K562 (cell line): Measurements from ENCODE around the gene HSD17B8. TPM values are rescaled to one million over a fixed set of nuclear protein-coding genes. Genes with fewer than 3 reads are reported as not detected.
A peak's percentile ranks its signal among the peaks of the same experiment; 100 is the strongest.

ENCODE experiments used
- CREM ChIP-seq: IDR thresholded peaks from 2 replicates; pipeline ENCODE4 v1.6.1; 2014; ENCODE audit warnings: antibody characterized with exemption, low read depth
- E2F8 ChIP-seq: fragments of 450-650 bp; IDR thresholded peaks from 2 replicates; pipeline ENCODE4 v1.7.1; 2018; ENCODE audit warnings: mild to moderate bottlenecking, low read depth; ENCODE audit not compliant: partially characterized antibody
- FOXK1 ChIP-seq: sonication (generic); formaldehyde crosslinking; IDR thresholded peaks from 2 replicates; pipeline ENCODE4 v1.8.0; 2022; ENCODE audit warnings: missing genetic modification reagents, mild to moderate bottlenecking, borderline replicate concordance
- HNRNPL ChIP-seq: fragments of 200-400 bp; formaldehyde crosslinking; IDR thresholded peaks from 2 replicates; pipeline ENCODE4 v1.6.1; 2017; ENCODE audit warnings: low read depth, mild to moderate bottlenecking, low read length
- NCOA2 ChIP-seq, 2 experiments: fragments of 450-650 bp; IDR thresholded peaks; 2 replicates each; pipeline ENCODE4 v1.6.1; 2018; ENCODE audit warnings: mild to moderate bottlenecking in 2 of 2, moderate library complexity in 1 of 2; ENCODE audit not compliant: partially characterized antibody in 2 of 2
- SRF ChIP-seq, 2 experiments: fragments of 250-450, 450-650 bp in 1 of 2; sonication (Bioruptor Pico) in 1 of 2; sonication (generic) in 1 of 2; formaldehyde crosslinking; IDR thresholded peaks; 2 replicates each; pipeline versions ENCODE4 v1.5.0 to v1.5.1; 2020 to 2022; ENCODE audit warnings: mild to moderate bottlenecking in 1 of 2, missing genetic modification reagents in 1 of 2
- TRIM24 ChIP-seq, 2 experiments: fragments of 450-650 bp; IDR thresholded peaks; 2 replicates each; pipeline ENCODE4 v1.6.1; 2016
- ZBTB26 ChIP-seq: fragments of 450-650 bp; formaldehyde crosslinking; IDR thresholded peaks from 2 replicates; pipeline ENCODE4 v1.4.0; 2022; ENCODE audit warnings: missing genetic modification characterization
- ZEB2 ChIP-seq: fragments of 450-650 bp; IDR thresholded peaks from 2 replicates; pipeline ENCODE4 v1.6.1; 2016
- ZNF3 ChIP-seq: fragments of 250-450 bp; sonication (Bioruptor Pico); IDR thresholded peaks from 2 replicates; pipeline ENCODE4 v1.5.0; 2021; ENCODE audit warnings: mild to moderate bottlenecking, moderate library complexity
- ZNF561 ChIP-seq: fragments of 450-650 bp; formaldehyde crosslinking; conservative IDR thresholded peaks from 2 replicates; pipeline ENCODE4 v1.4.0; 2020; ENCODE audit warnings: mild to moderate bottlenecking, moderate library complexity
- polyA plus RNA-seq, 8 experiments: library from polyadenylated mRNA; depleted of rRNA in 4 of 8; stranded (reverse) in 5 of 8; unstranded in 3 of 8; fragments of >200 nt; fragmentation: Nextera tagmentation in 2 of 8; fragmentation: Illumina TruSeq in 1 of 8; extraction: Ambion mirVana in 2 of 8; extraction: Trizol in 1 of 8; gene quantifications; 2 replicates each; pipeline versions ENCODE4 v1.2.1 to v1.2.3, GENCODE V29; 2011 to 2014; ENCODE audit warnings: inconsistent platforms in 1 of 8, missing spikeins in 1 of 8
- total RNA-seq, 7 experiments: library from RNA; depleted of rRNA in 6 of 7; stranded (reverse); fragments of >200 nt in 6 of 7; fragmentation: Illumina TruSeq in 2 of 7; extraction: Trizol in 2 of 7; gene quantifications; 2 replicates each; pipeline versions ENCODE4 v1.2.1 to v1.2.3, GENCODE V29; 2011 to 2021; ENCODE audit warnings: low replicate concordance in 1 of 7
- TF ChIP-seq, protein P1 (sequence below): fragments of 450-650 bp; IDR thresholded peaks from 2 replicates; pipeline ENCODE4 v1.6.1; 2014; ENCODE audit warnings: low read depth, mild to moderate bottlenecking, moderate library complexity, borderline replicate concordance
- TF ChIP-seq, protein P2 (sequence below), 3 experiments: IDR thresholded peaks in 2 of 3; conservative IDR thresholded peaks in 1 of 3; 2 replicates each; pipeline ENCODE4 v1.5.1; 2011 to 2012; ENCODE audit warnings: low read length in 3 of 3, mild to moderate bottlenecking in 3 of 3, control low read depth in 2 of 3, improper control_type of control experiment in 1 of 3, inconsistent platforms in 1 of 3, low read depth in 1 of 3, mixed read lengths in 1 of 3, moderate library complexity in 1 of 3; ENCODE audit not compliant: insufficient read depth in 2 of 3

Gene HSD17B8
- total and polyA plus RNA-seq, 9 of the 15 experiments (the other 6 are each of a cell fraction or from before 2014, with no cell fraction given): 3.7 to 35.2 (median 14.2) TPM

- TF ChIP-seq ZNF3 (CRISPR knock-in tag) (no peak), E2F8 (peak; percentile 43), NCOA2 (IDR thresholded peaks at IDR 0.05; ENCODE audit: partially characterized antibody in 2 of 2) (no peak), ZNF561 (CRISPR knock-in tag) (0 out of 2 replicates have a peak, but pooled peaks have one; percentile 36), TRIM24 (IDR thresholded peaks at IDR 0.05) (peak in 1 of 2 experiments; percentile 62; a peak in 1 of 4 replicates), ZBTB26 (CRISPR knock-in tag) (no peak), HNRNPL (peak; percentile 96), ZEB2 (no peak), FOXK1 (CRISPR knock-in tag) (peak; percentile 59; the same call in 1 of the 2 replicates), CREM (peak; percentile 91), SRF (CRISPR knock-in tag; IDR thresholded peaks at IDR 0.05) (0 out of 4 replicates have a peak, but pooled peaks of 1 of the 2 experiments have one; percentile 12)
- TF ChIP-seq, protein P1, sequence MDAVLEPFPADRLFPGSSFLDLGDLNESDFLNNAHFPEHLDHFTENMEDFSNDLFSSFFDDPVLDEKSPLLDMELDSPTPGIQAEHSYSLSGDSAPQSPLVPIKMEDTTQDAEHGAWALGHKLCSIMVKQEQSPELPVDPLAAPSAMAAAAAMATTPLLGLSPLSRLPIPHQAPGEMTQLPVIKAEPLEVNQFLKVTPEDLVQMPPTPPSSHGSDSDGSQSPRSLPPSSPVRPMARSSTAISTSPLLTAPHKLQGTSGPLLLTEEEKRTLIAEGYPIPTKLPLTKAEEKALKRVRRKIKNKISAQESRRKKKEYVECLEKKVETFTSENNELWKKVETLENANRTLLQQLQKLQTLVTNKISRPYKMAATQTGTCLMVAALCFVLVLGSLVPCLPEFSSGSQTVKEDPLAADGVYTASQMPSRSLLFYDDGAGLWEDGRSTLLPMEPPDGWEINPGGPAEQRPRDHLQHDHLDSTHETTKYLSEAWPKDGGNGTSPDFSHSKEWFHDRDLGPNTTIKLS: peak; percentile 100
- TF ChIP-seq, protein P2, sequence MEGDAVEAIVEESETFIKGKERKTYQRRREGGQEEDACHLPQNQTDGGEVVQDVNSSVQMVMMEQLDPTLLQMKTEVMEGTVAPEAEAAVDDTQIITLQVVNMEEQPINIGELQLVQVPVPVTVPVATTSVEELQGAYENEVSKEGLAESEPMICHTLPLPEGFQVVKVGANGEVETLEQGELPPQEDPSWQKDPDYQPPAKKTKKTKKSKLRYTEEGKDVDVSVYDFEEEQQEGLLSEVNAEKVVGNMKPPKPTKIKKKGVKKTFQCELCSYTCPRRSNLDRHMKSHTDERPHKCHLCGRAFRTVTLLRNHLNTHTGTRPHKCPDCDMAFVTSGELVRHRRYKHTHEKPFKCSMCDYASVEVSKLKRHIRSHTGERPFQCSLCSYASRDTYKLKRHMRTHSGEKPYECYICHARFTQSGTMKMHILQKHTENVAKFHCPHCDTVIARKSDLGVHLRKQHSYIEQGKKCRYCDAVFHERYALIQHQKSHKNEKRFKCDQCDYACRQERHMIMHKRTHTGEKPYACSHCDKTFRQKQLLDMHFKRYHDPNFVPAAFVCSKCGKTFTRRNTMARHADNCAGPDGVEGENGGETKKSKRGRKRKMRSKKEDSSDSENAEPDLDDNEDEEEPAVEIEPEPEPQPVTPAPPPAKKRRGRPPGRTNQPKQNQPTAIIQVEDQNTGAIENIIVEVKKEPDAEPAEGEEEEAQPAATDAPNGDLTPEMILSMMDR (IDR thresholded peaks at IDR 0.05 in 2 of 3, conservative IDR thresholded peaks at IDR 0.05 in 1 of 3; ENCODE audit: insufficient read depth in 2 of 3, low read depth in 1 of 3, low read length in 3 of 3): no peak
These were observed 4.0 kb upstream of the HSD17B8 start, which contains the start of the genes RXRB and SLC39A7 (continued) for GRCh38 chr6:33200219-33201146.
